Sigmoid colon (tissue), 7 donors: ENCODE results near the gene SLC9A9. TPM values are rescaled to one million over a fixed set of nuclear protein-coding genes. Genes with fewer than 3 reads are reported as not detected.

Experiments used
- DNase-seq: peaks from one replicate; pipeline ENCODE4 v3.0.0-alpha.2; 2019
- H3K27ac ChIP-seq, 4 donors: fragments of 200-600 bp; sonication (generic); one replicate each; pipeline ENCODE4 v1.5.1; 2016 to 2019; ENCODE audit warnings: mild to moderate bottlenecking in 1 of 4
- H3K27me3 ChIP-seq, 3 donors: fragments of 200-600 bp; sonication (generic); one replicate each; pipeline ENCODE4 v1.5.1; 2019; ENCODE audit warnings: mild to moderate bottlenecking in 1 of 3
- H3K36me3 ChIP-seq, 4 donors: fragments of 200-600 bp; sonication (generic); one replicate each; pipeline ENCODE4 v1.5.1; 2016 to 2019
- H3K4me1 ChIP-seq, 4 donors: fragments of 200-600 bp; sonication (generic); one replicate each; pipeline ENCODE4 v1.5.1; 2017 to 2019
- H3K4me3 ChIP-seq, 4 donors: fragments of 200-600 bp; sonication (generic); one replicate each; pipeline ENCODE4 v1.5.1; 2017 to 2019; ENCODE audit warnings: mild to moderate bottlenecking in 2 of 4, moderate library complexity in 1 of 4
- H3K9me3 ChIP-seq, 4 donors: fragments of 200-600 bp in 3 of 4; sonication (generic) in 3 of 4; one replicate each; pipeline versions ENCODE4 v1.5.1 to v1.6.1; 2013 to 2019
- EP300 ChIP-seq, 4 donors: sonication (generic); formaldehyde crosslinking; IDR thresholded peaks; one replicate each; pipeline ENCODE4 v1.6.1; 2017; ENCODE audit warnings: antibody characterized with exemption in 4 of 4
- POLR2A ChIP-seq, 2 donors: fragments of 450-650 bp; IDR thresholded peaks; one replicate each; pipeline ENCODE4 v1.6.1; 2016; ENCODE audit warnings: antibody characterized with exemption in 2 of 2, mild to moderate bottlenecking in 2 of 2, moderate library complexity in 2 of 2
- POLR2AphosphoS5 ChIP-seq, 4 donors: sonication (generic); formaldehyde crosslinking; IDR thresholded peaks; one replicate each; pipeline ENCODE4 v1.6.1; 2017; ENCODE audit warnings: antibody characterized with exemption in 4 of 4
- WGBS, 2 donors: extraction: QIAGEN DNeasy Blood & Tissue Kit; methylation state at CpG; one replicate each; pipeline ENCODE4 v1.1.7; 2013; 5-methylcytosine and 5-hydroxymethylcytosine counted together
- intact Hi-C: fragments of 100-400 bp; cut with DNase I; formaldehyde crosslinking; loops from one replicate; pipeline ENCODE4 v1.15.1; 2023
- polyA plus RNA-seq, 3 donors: library from polyadenylated mRNA; stranded (reverse); fragments of 200-250 nt; gene quantifications; one replicate each; pipeline ENCODE4 v1.2.3, GENCODE V29; 2013
- total RNA-seq, 4 donors: library from RNA; depleted of rRNA; stranded (reverse); fragments of >200 nt; gene quantifications; one replicate each; pipeline ENCODE4 v1.1.0, GENCODE V29; 2016
- TF ChIP-seq, protein P1 (sequence below), 4 experiments: fragments of 450-650 bp in 3 of 4; fragments of 200-600 bp in 1 of 4; IDR thresholded peaks; one replicate each; pipeline ENCODE4 v1.5.1; 2016 to 2019; ENCODE audit warnings: antibody characterized with exemption in 4 of 4, mild to moderate bottlenecking in 3 of 4, moderate library complexity in 2 of 4
- donor health status: healthy with polysubstance abuse.
- donor health status: Bipolar disorder and iron deficiency.
- donor health status: healthy.

SLC9A9 gene
- total and polyA plus RNA-seq, 7 donors, result 2.4 to 29.9 (median 18.9) TPM

DNA sequence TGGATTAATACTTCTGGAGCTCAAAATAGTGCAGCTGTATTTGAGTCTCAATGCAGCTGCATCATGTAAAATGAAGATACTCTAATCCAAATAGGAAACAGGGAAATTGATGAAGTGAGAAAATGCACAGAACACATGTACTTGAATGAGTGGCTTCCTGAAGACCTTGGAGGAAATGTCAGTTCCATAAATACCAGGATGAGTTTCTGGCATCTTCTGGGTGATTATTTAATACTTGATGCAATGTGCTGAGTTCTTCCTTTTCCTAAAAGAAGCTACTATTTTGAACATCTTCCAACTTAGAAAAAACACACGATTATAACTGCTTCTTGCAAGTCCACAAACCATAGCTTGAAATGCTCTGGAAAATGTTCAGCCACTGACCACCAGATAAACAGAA is 162.8 kb downstream of the SLC9A9 start:
- Histone ChIP-seq H3K9me3 (no peaks in the 10 kb centered on the region), H3K27me3 (no peaks in the 10 kb centered on the region), H3K4me1 (peaks cover 0 to 6% (median 0%) of the 10 kb centered on the region in 4 donors), H3K27ac (no peak overlapping the region), H3K4me3 (no peak overlapping the region), H3K36me3 (no peaks in the 10 kb centered on the region)
- intact Hi-C loops, result no loop called here
- WGBS, 2 donors, result 45 to 57% methylated on average over 1 of the region's 1 CpG
- TF ChIP-seq POLR2A (IDR thresholded peaks at IDR 0.05) (no peak), EP300 (IDR thresholded peaks at IDR 0.05) (no peak), POLR2AphosphoS5 (IDR thresholded peaks at IDR 0.05) (no peak)
- TF ChIP-seq, protein P1, sequence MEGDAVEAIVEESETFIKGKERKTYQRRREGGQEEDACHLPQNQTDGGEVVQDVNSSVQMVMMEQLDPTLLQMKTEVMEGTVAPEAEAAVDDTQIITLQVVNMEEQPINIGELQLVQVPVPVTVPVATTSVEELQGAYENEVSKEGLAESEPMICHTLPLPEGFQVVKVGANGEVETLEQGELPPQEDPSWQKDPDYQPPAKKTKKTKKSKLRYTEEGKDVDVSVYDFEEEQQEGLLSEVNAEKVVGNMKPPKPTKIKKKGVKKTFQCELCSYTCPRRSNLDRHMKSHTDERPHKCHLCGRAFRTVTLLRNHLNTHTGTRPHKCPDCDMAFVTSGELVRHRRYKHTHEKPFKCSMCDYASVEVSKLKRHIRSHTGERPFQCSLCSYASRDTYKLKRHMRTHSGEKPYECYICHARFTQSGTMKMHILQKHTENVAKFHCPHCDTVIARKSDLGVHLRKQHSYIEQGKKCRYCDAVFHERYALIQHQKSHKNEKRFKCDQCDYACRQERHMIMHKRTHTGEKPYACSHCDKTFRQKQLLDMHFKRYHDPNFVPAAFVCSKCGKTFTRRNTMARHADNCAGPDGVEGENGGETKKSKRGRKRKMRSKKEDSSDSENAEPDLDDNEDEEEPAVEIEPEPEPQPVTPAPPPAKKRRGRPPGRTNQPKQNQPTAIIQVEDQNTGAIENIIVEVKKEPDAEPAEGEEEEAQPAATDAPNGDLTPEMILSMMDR (IDR thresholded peaks at IDR 0.05), result no peak
- no peak for DNase-seq

DNA sequence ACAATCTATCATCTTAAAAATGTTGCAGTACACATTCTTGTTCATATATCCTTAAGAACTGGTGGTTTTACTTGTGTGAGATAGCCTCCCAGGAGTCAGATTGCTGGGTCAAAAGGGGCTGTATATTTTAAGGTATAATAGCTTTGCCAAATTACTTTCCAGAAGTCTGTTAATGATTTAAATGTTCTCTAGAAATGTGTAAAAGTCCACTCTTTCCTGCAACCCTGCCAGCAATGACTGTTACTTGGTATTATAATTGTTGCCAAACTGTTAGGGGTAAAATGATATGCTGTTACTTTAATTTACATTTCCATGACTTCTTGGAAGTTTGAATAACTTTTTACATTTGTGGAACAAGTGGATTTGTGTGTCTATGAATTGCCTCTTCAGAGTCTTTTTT is 170.8 kb downstream of the SLC9A9 start:
- TF ChIP-seq POLR2AphosphoS5 (IDR thresholded peaks at IDR 0.05), result no peak
- TF ChIP-seq, protein P1 (IDR thresholded peaks at IDR 0.05), result no peak
- no peak for TF ChIP-seq POLR2A (IDR thresholded peaks at IDR 0.05)
- no peak for TF ChIP-seq EP300 (IDR thresholded peaks at IDR 0.05)
- DNase-seq, result no peak
- Histone ChIP-seq H3K27ac (no peak overlapping the region), H3K27me3 (no peaks in the 10 kb centered on the region), H3K9me3 (no peaks in the 10 kb centered on the region), H3K4me3 (no peak overlapping the region), H3K4me1 (peaks cover 0 to 3% (median 0%) of the 10 kb centered on the region in 4 donors), H3K36me3 (no peaks in the 10 kb centered on the region)
- intact Hi-C loops, result loop anchor here (10.0 kb wide), 1 partner anchor 613 kb away; no protein-coding TSS in a partner anchor

DNA sequence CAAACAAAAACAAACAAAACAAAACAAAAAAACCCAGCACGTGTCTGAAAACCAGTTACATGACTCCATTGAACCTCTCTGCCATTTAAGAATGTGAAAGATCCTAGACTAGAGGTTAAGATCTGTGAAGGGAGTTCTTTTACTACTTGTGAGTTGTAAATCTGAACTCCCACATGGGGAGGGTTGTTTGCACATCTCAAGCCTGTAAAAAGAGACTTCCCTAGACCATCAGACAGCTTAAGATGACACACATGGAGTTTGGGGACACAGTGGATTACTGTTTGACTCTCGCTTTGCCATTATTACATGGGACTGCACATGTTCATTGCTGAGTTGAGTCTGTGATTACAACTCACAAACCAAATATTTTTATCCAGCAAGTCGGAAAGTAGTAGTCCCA is 171.5 kb downstream of the SLC9A9 start:
- Histone ChIP-seq H3K4me3 (no peak overlapping the region), H3K4me1 (peaks cover 0 to 3% (median 0%) of the 10 kb centered on the region in 4 donors), H3K27me3 (no peaks in the 10 kb centered on the region), H3K9me3 (no peaks in the 10 kb centered on the region), H3K36me3 (no peaks in the 10 kb centered on the region), H3K27ac (no peak overlapping the region)
- no peak for DNase-seq
- TF ChIP-seq, protein P1 (IDR thresholded peaks at IDR 0.05), result no peak
- TF ChIP-seq POLR2AphosphoS5 (IDR thresholded peaks at IDR 0.05), result no peak
- TF ChIP-seq EP300 (IDR thresholded peaks at IDR 0.05), result no peak
- no peak for TF ChIP-seq POLR2A (IDR thresholded peaks at IDR 0.05)
- 45 to 72% methylated on average over 3 of the region's 3 CpGs for WGBS, 2 donors
- intact Hi-C loops, result loop anchor here (10.0 kb wide), 1 partner anchor 612 kb away; no protein-coding TSS in a partner anchor

DNA sequence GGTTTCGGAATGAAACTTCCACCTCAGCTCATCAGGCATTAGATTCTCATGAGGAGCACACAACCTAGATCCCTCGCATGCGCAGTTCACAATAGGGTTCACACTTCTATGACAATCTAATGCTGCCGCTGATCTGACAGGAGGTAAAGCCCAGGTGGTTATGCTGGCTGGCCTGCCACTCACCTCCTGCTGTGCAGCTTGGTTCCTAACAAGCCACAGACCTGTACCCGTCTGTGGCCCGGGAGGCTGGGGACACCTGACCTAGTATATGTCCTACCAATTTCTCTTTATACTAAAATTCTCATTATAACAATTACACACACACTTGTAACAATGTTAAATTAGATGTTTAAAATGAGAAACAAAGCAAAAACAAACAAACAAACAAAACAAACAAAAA is 172.2 kb downstream of the SLC9A9 start:
- no peak for TF ChIP-seq EP300 (IDR thresholded peaks at IDR 0.05)
- TF ChIP-seq, protein P1 (IDR thresholded peaks at IDR 0.05), result no peak
- TF ChIP-seq POLR2AphosphoS5 (IDR thresholded peaks at IDR 0.05), result no peak
- TF ChIP-seq POLR2A (IDR thresholded peaks at IDR 0.05), result no peak
- Histone ChIP-seq H3K36me3 (no peaks in the 10 kb centered on the region), H3K27me3 (no peaks in the 10 kb centered on the region), H3K27ac (no peak overlapping the region), H3K4me3 (no peak overlapping the region), H3K4me1 (peaks cover 0 to 3% (median 0%) of the 10 kb centered on the region in 4 donors), H3K9me3 (no peaks in the 10 kb centered on the region)
- intact Hi-C loops, result loop anchor here (10.0 kb wide), 1 partner anchor 611 kb away; no protein-coding TSS in a partner anchor
- 94% methylated on average over 6 of the region's 6 CpGs for WGBS, 2 donors
- no peak for DNase-seq
